ENCODE data around the gene PRPS2. TPM values are rescaled to one million over a fixed set of nuclear protein-coding genes. Genes with fewer than 3 reads are reported as not detected.

The PRPS2 gene
- total and polyA plus RNA-seq, 2 of the 8 experiments (the other 6 are each of a cell fraction or from before 2014, with no cell fraction given), result 11.8 to 31.4 TPM

DNA sequence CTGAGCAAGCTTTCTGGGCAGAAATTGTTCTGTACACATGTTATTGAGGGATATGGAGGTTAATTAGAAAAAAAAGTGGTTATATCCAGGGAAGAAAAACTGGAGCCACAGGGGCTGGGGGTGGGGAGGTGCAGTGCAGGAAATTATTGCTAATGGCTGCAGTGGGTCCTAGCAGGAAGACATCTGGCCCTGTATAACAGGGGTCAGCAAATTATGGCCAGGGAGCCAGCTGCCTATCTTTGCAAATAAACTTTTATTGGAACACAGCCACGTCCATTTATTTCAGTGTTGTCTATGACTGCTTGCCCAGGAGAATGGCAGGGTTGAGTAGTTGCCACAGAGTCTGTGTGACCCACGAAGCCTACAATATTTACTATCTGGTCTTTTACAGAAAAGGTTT is 23.4 kb upstream of the PRPS2 start:
- Histone ChIP-seq H2AK5ac (ENCODE audit: low read depth, low read length) (no peak overlapping the region), H4K91ac (replicated peaks; ENCODE audit: insufficient read length, low read length) (no peak overlapping the region), H3K36me3 (ENCODE audit: control insufficient read depth in 2 of 4, insufficient read depth in 4 of 4, low read length in 3 of 4) (no peaks in the 10 kb centered on the region), H4K8ac (ENCODE audit: extremely low read depth, insufficient read depth, low read length) (no peak overlapping the region), H3K4me1 (replicated peaks in 1 of 4; ENCODE audit: control insufficient read depth in 3 of 4, insufficient read depth in 4 of 4, low read length in 3 of 4) (no peaks in the 10 kb centered on the region), H3K56ac (replicated peaks; ENCODE audit: insufficient read length, low read depth, low read length) (no peak overlapping the region), H3K27me3 (replicated peaks in 1 of 4; ENCODE audit: control insufficient read depth in 3 of 4, extremely low read depth in 1 of 4, insufficient read depth in 3 of 4, low read length in 3 of 4) (no peaks in the 10 kb centered on the region), H4K5ac (ENCODE audit: insufficient read length, low read depth, low read length) (no peak overlapping the region), H3K79me2 (ENCODE audit: control insufficient read depth in 1 of 2, insufficient read depth in 2 of 2, low read length in 2 of 2) (no peaks in the 10 kb centered on the region), H2BK12ac (ENCODE audit: low read depth, low read length) (no peak overlapping the region), H3K18ac (ENCODE audit: extremely low read depth, low read length) (no peak overlapping the region), H3K79me1 (ENCODE audit: low read depth, low read length) (no peaks in the 10 kb centered on the region), H4K20me1 (replicated peaks in 1 of 2; ENCODE audit: control insufficient read depth in 1 of 2, insufficient read depth in 2 of 2, low read length in 2 of 2) (no peaks in the 10 kb centered on the region), H3K4ac (replicated peaks; ENCODE audit: insufficient read length, low read depth, low read length) (no peak overlapping the region), H2BK120ac (replicated peaks; ENCODE audit: low read depth, low read length) (no peak overlapping the region), H3K9me3 (ENCODE audit: insufficient read depth in 2 of 2, low read depth in 1 of 2, low read length in 1 of 2) (no peaks in the 10 kb centered on the region), H3K14ac (ENCODE audit: insufficient read length) (no peak overlapping the region), H2AFZ (ENCODE audit: low read length) (no peak overlapping the region), H3K23me2 (ENCODE audit: low read depth, low read length) (no peaks in the 10 kb centered on the region), H2BK20ac (ENCODE audit: low read length) (no peak overlapping the region), H3K9ac (replicated peaks in 1 of 4; ENCODE audit: extremely low read depth in 1 of 4, low read depth in 3 of 4, low read length in 3 of 4) (no peak overlapping the region), H3K4me2 (ENCODE audit: insufficient read depth in 1 of 2, low read depth in 2 of 2, low read length in 2 of 2) (no peak overlapping the region), H2BK5ac (ENCODE audit: low read depth, low read length) (no peak overlapping the region), H2BK15ac (ENCODE audit: low read length) (no peak overlapping the region), H3K27ac (ENCODE audit: low read depth, low read length) (no peak overlapping the region), H3K4me3 (ENCODE audit: extremely low read depth in 1 of 4, insufficient read depth in 2 of 4, low read depth in 3 of 4, low read length in 4 of 4) (no peak overlapping the region), H3K23ac (ENCODE audit: insufficient read length) (no peak overlapping the region)
- TF ChIP-seq, protein P1, sequence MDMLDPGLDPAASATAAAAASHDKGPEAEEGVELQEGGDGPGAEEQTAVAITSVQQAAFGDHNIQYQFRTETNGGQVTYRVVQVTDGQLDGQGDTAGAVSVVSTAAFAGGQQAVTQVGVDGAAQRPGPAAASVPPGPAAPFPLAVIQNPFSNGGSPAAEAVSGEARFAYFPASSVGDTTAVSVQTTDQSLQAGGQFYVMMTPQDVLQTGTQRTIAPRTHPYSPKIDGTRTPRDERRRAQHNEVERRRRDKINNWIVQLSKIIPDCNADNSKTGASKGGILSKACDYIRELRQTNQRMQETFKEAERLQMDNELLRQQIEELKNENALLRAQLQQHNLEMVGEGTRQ (IDR thresholded peaks at IDR 0.05; ENCODE audit: low read length), result no peak
- no peak for TF ChIP-seq TCF12 (IDR thresholded peaks at IDR 0.05; ENCODE audit: low read depth, low read length)
- no peak for TF ChIP-seq KDM5A (IDR thresholded peaks at IDR 0.05; ENCODE audit: low read length)
- no peak for TF ChIP-seq TEAD4 (IDR thresholded peaks at IDR 0.05; ENCODE audit: low read depth, low read length)
- TF ChIP-seq CHD1 (IDR thresholded peaks at IDR 0.05; ENCODE audit: low read depth, low read length), result no peak
- TF ChIP-seq RXRA (IDR thresholded peaks at IDR 0.05; ENCODE audit: insufficient read depth, low read depth, low read length), result no peak
- TF ChIP-seq GABPA (IDR thresholded peaks at IDR 0.05; ENCODE audit: borderline replicate concordance, insufficient read depth, low read length), result no peak
- TF ChIP-seq SIX5 (IDR thresholded peaks at IDR 0.05; ENCODE audit: low read depth, low read length), result no peak
- ChIA-PET CTCF (ENCODE audit: partially characterized antibody) (interaction anchor here (0.6 to 1.3 kb wide), 2 partner anchors 19 to 1630 kb away, joined by 3 read pairs; no protein-coding TSS in a partner anchor), POLR2A (ENCODE audit: partially characterized antibody) (no interaction called here)
- WGBS, 2 experiments (ENCODE audit: extremely low coverage in 1 of 2, insufficient coverage in 1 of 2, insufficient read length in 1 of 2, insufficient replicate concordance in 2 of 2, low coverage in 1 of 2, low lambda C conversion rate in 2 of 2, missing lambda C conversion rate in 1 of 2), result 80% methylated on average over 2 of the region's 2 CpGs; no CpG with 5 or more reads in 1 of the 2 experiments
- FAIRE-seq (no peak), DNase-seq (ENCODE audit: low read depth in 1 of 2, low spot score in 2 of 2) (no peak)
